A549 (cell line): ENCODE results near the gene ZGPAT. TPM values are rescaled to one million over a fixed set of nuclear protein-coding genes. Genes with fewer than 3 reads are reported as not detected.

Source experiments
- ATAC-seq, 2 experiments: fragments of 200-7000 bp in 1 of 2; fragments of >200 bp in 1 of 2; cut with Nextera tagmentation in 1 of 2; cut with Tn5 transposase in 1 of 2; 3 replicates each; pipeline versions ENCODE4 v1.8.0 to v1.9.1; 2018 to 2020; ENCODE audit warnings: mild to moderate bottlenecking in 1 of 2, moderate library complexity in 1 of 2
- CTCF ChIA-PET: fragments of 300-600 bp; sonication (Branson Sonifier 250); formaldehyde crosslinking; extraction: SDS; loops from one replicate; lab custom pipeline; 2021; ENCODE audit warnings: antibody characterized with exemption, inconsistent platforms; lab: Yijun Ruan, JAX
- POLR2A ChIA-PET: fragments of 350-600 bp; formaldehyde crosslinking; extraction: SDS; loops from one replicate; lab custom pipeline; 2021; ENCODE audit warnings: antibody characterized with exemption, inconsistent platforms; lab: Yijun Ruan, JAX
- DNase-seq, 2 experiments: peaks; one replicate each; pipeline versions ENCODE4 v3.0.0 to v3.0.0-alpha.2; 2011 to 2016; ENCODE audit warnings: low read depth in 1 of 2, low spot score in 1 of 2
- FAIRE-seq: peaks from 2 replicates; lab custom pipeline; 2011; peaks lifted over from hg19 to GRCh38; lab: Jason Lieb, UNC
- H3K27ac ChIP-seq, 2 experiments: fragments of >200 bp; sonication (Bioruptor Twin); formaldehyde crosslinking; 3 replicates each; pipeline ENCODE4 v1.5.1; 2016 to 2017
- H3K4me1 ChIP-seq: fragments of >200 bp; sonication (Bioruptor Twin); formaldehyde crosslinking; 3 replicates; pipeline ENCODE4 v1.6.1; 2016
- H3K4me2 ChIP-seq: fragments of >200 bp; sonication (Bioruptor Twin); formaldehyde crosslinking; 3 replicates; pipeline ENCODE4 v1.6.1; 2016
- H3K4me3 ChIP-seq: fragments of >200 bp; sonication (Bioruptor Twin); formaldehyde crosslinking; 3 replicates; pipeline ENCODE4 v1.5.1; 2016
- H3K9me3 ChIP-seq: fragments of >200 bp; sonication (Bioruptor Twin); formaldehyde crosslinking; 3 replicates; pipeline ENCODE4 v1.6.1; 2016
- BCL3 ChIP-seq: fragments of >200 bp; sonication (Bioruptor Twin); formaldehyde crosslinking; IDR thresholded peaks from 3 replicates; pipeline ENCODE4 v1.6.1; 2016
- CBX2 ChIP-seq: fragments of 200-600 bp; sonication (generic); IDR thresholded peaks from 2 replicates; pipeline ENCODE4 v1.6.1; 2016; ENCODE audit warnings: low read depth, mild to moderate bottlenecking, borderline replicate concordance
- CEBPB ChIP-seq, 2 experiments: fragments of >200 bp in 1 of 2; sonication (Bioruptor Twin) in 1 of 2; formaldehyde crosslinking in 1 of 2; IDR thresholded peaks; 2 replicates each; pipeline ENCODE4 v1.6.1; 2012 to 2016
- CHD2 ChIP-seq: fragments of 150-350 bp; IDR thresholded peaks from 2 replicates; pipeline ENCODE4 v1.6.1; 2014; ENCODE audit warnings: low read length; ENCODE audit not compliant: partially characterized antibody
- CHD4 ChIP-seq: fragments of 200-600 bp; sonication (generic); IDR thresholded peaks from 2 replicates; pipeline ENCODE4 v1.6.1; 2016; ENCODE audit warnings: antibody characterized with exemption, mild to moderate bottlenecking, borderline replicate concordance
- CTCF ChIP-seq: fragments of >200 bp; sonication (Bioruptor Twin); formaldehyde crosslinking; IDR thresholded peaks from 3 replicates; pipeline ENCODE4 v1.5.1; 2016
- E2F6 ChIP-seq: IDR thresholded peaks from 2 replicates; pipeline ENCODE4 v1.6.1; 2012; ENCODE audit warnings: low read depth, borderline replicate concordance
- ESRRA ChIP-seq: fragments of 150-350 bp; IDR thresholded peaks from 2 replicates; pipeline ENCODE4 v1.6.1; 2014; ENCODE audit warnings: mild to moderate bottlenecking, low read length, borderline replicate concordance
- GATA3 ChIP-seq: IDR thresholded peaks from 2 replicates; pipeline ENCODE4 v1.6.1; 2012; ENCODE audit warnings: borderline replicate concordance
- HDAC2 ChIP-seq: fragments of 200-600 bp; sonication (generic); IDR thresholded peaks from 2 replicates; pipeline ENCODE4 v1.6.1; 2016
- HEYL ChIP-seq: fragments of 250-450 bp; sonication (Bioruptor Pico); IDR thresholded peaks from 2 replicates; pipeline ENCODE4 v1.8.0; 2021; ENCODE audit warnings: mild to moderate bottlenecking, moderate library complexity
- HOXA7 ChIP-seq: fragments of 250-450 bp; sonication (Bioruptor Pico); IDR thresholded peaks from 2 replicates; pipeline ENCODE4 v1.5.0; 2020; ENCODE audit warnings: mild to moderate bottlenecking, moderate library complexity
- HOXB13 ChIP-seq: fragments of 250-450 bp; sonication (Bioruptor Pico); IDR thresholded peaks from 2 replicates; pipeline ENCODE4 v1.5.0; 2020; ENCODE audit warnings: low read depth, mild to moderate bottlenecking, moderate library complexity
- HOXB5 ChIP-seq: fragments of 250-450 bp; sonication (Bioruptor Pico); IDR thresholded peaks from 2 replicates; pipeline ENCODE4 v1.5.0; 2020; ENCODE audit warnings: mild to moderate bottlenecking, moderate library complexity
- KDM1A ChIP-seq: fragments of 200-600 bp; sonication (generic); IDR thresholded peaks from 2 replicates; pipeline ENCODE4 v1.6.1; 2016; ENCODE audit warnings: low read depth, mild to moderate bottlenecking
- MAFK ChIP-seq: fragments of 450-650 bp; IDR thresholded peaks from 2 replicates; pipeline ENCODE4 v1.6.1; 2014; ENCODE audit not compliant: partially characterized antibody
- MAZ ChIP-seq: fragments of 150-350 bp; IDR thresholded peaks from 2 replicates; pipeline ENCODE4 v1.6.1; 2014; ENCODE audit warnings: antibody characterized with exemption, low read depth, low read length, borderline replicate concordance
- MYC ChIP-seq: IDR thresholded peaks from 2 replicates; pipeline ENCODE4 v1.6.1; 2012; ENCODE audit warnings: mild to moderate bottlenecking, inconsistent platforms, low read length, improper control_type of control experiment, borderline replicate concordance
- NR3C1 ChIP-seq: fragments of >200 bp; sonication (Bioruptor Twin); formaldehyde crosslinking; IDR thresholded peaks from 3 replicates; pipeline ENCODE4 v1.6.1; 2017
- PBX3 ChIP-seq: IDR thresholded peaks from 2 replicates; pipeline ENCODE4 v1.6.1; 2012
- PHF8 ChIP-seq: fragments of 200-600 bp; sonication (generic); IDR thresholded peaks from 2 replicates; pipeline ENCODE4 v1.6.1; 2016; ENCODE audit warnings: low read depth, mild to moderate bottlenecking, antibody characterized with exemption, moderate library complexity, borderline replicate concordance
- POLR2A ChIP-seq: IDR thresholded peaks from 2 replicates; pipeline ENCODE4 v1.6.1; 2012; ENCODE audit warnings: mild to moderate bottlenecking, low read length
- RARB ChIP-seq: fragments of 250-450 bp; sonication (Bioruptor Pico); IDR thresholded peaks from 2 replicates; pipeline ENCODE4 v1.8.0; 2021; ENCODE audit warnings: mild to moderate bottlenecking, moderate library complexity
- TP53 ChIP-seq: fragments of 250-450 bp; sonication (Bioruptor Pico); IDR thresholded peaks from 2 replicates; pipeline ENCODE4 v1.5.0; 2021; ENCODE audit warnings: mild to moderate bottlenecking, moderate library complexity
- ZC3H11A ChIP-seq: fragments of 450-650 bp; IDR thresholded peaks from 2 replicates; pipeline ENCODE4 v1.6.1; 2014; ENCODE audit warnings: antibody characterized with exemption, mild to moderate bottlenecking
- ZFP36 ChIP-seq: fragments of 450-650 bp; IDR thresholded peaks from 2 replicates; pipeline ENCODE4 v1.6.1; 2014; ENCODE audit warnings: borderline replicate concordance; ENCODE audit not compliant: partially characterized antibody
- ZNF302 ChIP-seq: fragments of 250-450 bp; sonication (Bioruptor Pico); IDR thresholded peaks from 2 replicates; pipeline ENCODE4 v1.9.0; 2021; ENCODE audit warnings: inconsistent platforms, mild to moderate bottlenecking, moderate library complexity
- ZSCAN20 ChIP-seq: fragments of 250-450 bp; sonication (Bioruptor Pico); IDR thresholded peaks from 2 replicates; pipeline ENCODE4 v1.8.0; 2022; ENCODE audit warnings: mild to moderate bottlenecking, moderate library complexity
- WGBS: methylation state at CpG from one replicate; pipeline ENCODE4 v1.1.6; 2017; ENCODE audit errors: missing lambda C conversion rate; 5-methylcytosine and 5-hydroxymethylcytosine counted together
- polyA plus RNA-seq, 4 experiments: library from polyadenylated mRNA; depleted of rRNA in 3 of 4; stranded (reverse); fragments of >200 nt; fragmentation: RNase III in 1 of 4; extraction: RNeasy Plus Mini Kit Qiagen cat#74134 plus additional on column Dnase treatment in 1 of 4; gene quantifications; 2 replicates in 3 of 4; 3 replicates in 1 of 4; pipeline ENCODE4 v1.2.3, GENCODE V29; 2011 to 2017

ZGPAT gene
- polyA plus RNA-seq, 2 of the 4 experiments (the other 2 are of a cell fraction): 9.5 to 23.9 TPM

GRCh38 chr20:63662813-63663189 is 45.0 kb upstream of the ZGPAT start:
- ATAC-seq (no peak), FAIRE-seq (no peak), DNase-seq (no peak)
- CTCF ChIA-PET: interaction anchor here (0.9 to 2.7 kb wide), 2 partner anchors 18 to 311 kb away, joined by 4 to 8 read pairs; no protein-coding TSS in a partner anchor
- Histone ChIP-seq H3K4me1 (peaks cover 6% of the 10 kb centered on the region; the same call in 2 of the 3 replicates), H3K9me3 (no peaks in the 10 kb centered on the region), H3K27ac (no peak overlapping the region), H3K4me2 (no peak overlapping the region), H3K4me3 (no peak overlapping the region)
- TF ChIP-seq CHD2: no peak
- no peak for TF ChIP-seq MAFK
- TF ChIP-seq CEBPB (IDR thresholded peaks at IDR 0.05): no peak
- TF ChIP-seq E2F6: no peak
- TF ChIP-seq HOXB5 (CRISPR knock-in tag): no peak
- no peak for TF ChIP-seq BCL3
- TF ChIP-seq CHD4: no peak
- TF ChIP-seq ZFP36: no peak
- TF ChIP-seq TP53 (CRISPR knock-in tag): no peak
- no peak for TF ChIP-seq HOXB13 (CRISPR knock-in tag)
- no peak for TF ChIP-seq HEYL (CRISPR knock-in tag)
- TF ChIP-seq MAZ: no peak
- no peak for TF ChIP-seq ZSCAN20 (CRISPR knock-in tag)
- TF ChIP-seq NR3C1: no peak
- no peak for TF ChIP-seq MYC
- TF ChIP-seq PHF8: no peak
- no peak for TF ChIP-seq HDAC2
- TF ChIP-seq CBX2: no peak
- POLR2A ChIA-PET: no interaction called here
- 84% methylated on average over 9 of the region's 9 CpGs for WGBS

GRCh38 chr20:63663332-63664066 is 44.3 kb upstream of the ZGPAT start:
- Histone ChIP-seq H3K4me2 (no peak overlapping the region), H3K27ac (no peak overlapping the region), H3K4me3 (no peak overlapping the region), H3K9me3 (no peaks in the 10 kb centered on the region), H3K4me1 (peaks cover 6% of the 10 kb centered on the region; the same call in 2 of the 3 replicates)
- TF ChIP-seq NR3C1 (no peak), RARB (CRISPR knock-in tag) (no peak), GATA3 (no peak), POLR2A (no peak), MAZ (no peak), CEBPB (IDR thresholded peaks at IDR 0.05) (no peak), KDM1A (no peak), ZNF302 (CRISPR knock-in tag) (no peak), CBX2 (no peak), HOXA7 (no peak), ESRRA (no peak), PBX3 (no peak), HEYL (CRISPR knock-in tag) (no peak), ZC3H11A (no peak), ZSCAN20 (CRISPR knock-in tag) (no peak), CTCF (no peak), CHD4 (no peak)
- ATAC-seq: no peak
- ChIA-PET CTCF (no interaction called here), POLR2A (no interaction called here)
- FAIRE-seq: no peak
- 91% methylated on average over 19 of the region's 26 CpGs for WGBS
- DNase-seq: no peak
